ENCODE results near the gene OTOF.
A peak's percentile ranks its signal among the peaks of the same experiment; 100 is the strongest.

OTOF gene

DNA sequence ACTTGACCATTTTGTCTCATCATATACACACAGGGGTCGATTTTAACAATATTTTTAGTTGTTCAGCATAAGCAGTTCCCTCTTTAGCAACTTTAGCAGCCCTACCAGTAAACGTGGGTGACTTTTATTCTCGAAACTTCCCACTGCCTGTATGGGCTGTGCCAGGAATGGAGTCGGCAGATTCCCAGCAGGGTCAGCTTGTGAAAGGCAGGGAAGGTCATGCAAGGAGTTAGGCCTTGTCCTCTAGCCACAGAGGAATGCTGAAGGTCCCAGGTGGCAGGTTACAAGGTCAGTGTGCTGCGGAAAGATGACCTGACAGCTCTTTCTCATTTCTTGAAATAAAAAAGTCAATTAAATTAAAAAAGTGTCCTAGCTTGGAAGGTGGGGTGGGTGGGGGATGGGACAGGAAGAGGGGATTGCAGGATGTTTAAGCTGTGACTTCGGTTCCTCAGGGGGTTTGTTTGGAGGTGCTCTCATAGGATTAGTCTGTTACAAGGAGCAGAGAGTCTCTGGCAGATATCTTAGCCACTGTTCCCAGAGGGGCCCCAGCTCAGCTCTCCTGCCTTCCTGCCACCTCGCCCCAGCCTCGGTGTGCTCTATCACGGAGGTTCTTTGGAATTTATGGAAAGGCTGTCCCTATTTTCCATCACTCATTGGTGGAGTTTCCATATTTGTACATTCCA is 54.8 kb downstream of the OTOF start:
- Histone ChIP-seq H3K9me3 (replicated peaks in 1 of 11) (no peaks in the 10 kb centered on the region), H3K36me3 (no peaks in the 10 kb centered on the region), H3K27ac (no peak overlapping the region), H3K4me1 (peaks cover 0 to 9% (median 3%) of the 10 kb centered on the region in 10 experiments; a peak in 4 of 20 replicates), H3K4me2 (peak overlapping the region in 7 of 11 experiments; percentile 3 to 25 (median 12); a peak in 4 of 22 replicates), H3K4me3 (no peak overlapping the region), H3K9ac (no peak overlapping the region), H3K27me3 (no peaks in the 10 kb centered on the region), H4K20me1 (no peaks in the 10 kb centered on the region)
- no peak for TF ChIP-seq Cebpa-rat (IDR thresholded peaks at IDR 0.05)

DNA sequence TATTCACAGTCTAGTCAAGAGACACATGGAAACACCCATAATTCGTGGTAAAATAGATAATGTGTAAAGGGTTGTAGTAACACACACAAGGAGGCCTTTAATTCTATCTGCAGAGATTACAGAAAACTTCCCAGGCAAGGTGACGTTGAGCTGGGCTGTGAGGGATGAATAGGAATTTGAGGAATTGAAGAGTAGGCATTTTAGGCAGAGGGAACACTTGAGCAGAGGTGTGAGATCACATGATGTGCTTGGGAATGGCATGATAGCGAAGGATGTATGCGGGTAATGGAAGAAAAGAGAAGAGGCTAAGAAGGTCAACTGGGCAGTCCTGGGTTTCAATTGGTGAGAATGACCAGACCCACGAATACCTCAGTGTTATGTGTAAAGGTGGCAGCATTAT is 56.0 kb downstream of the OTOF start:
- Histone ChIP-seq H3K27ac (no peak overlapping the region), H3K4me3 (no peak overlapping the region), H3K36me3 (no peaks in the 10 kb centered on the region), H3K9me3 (replicated peaks in 1 of 11) (no peaks in the 10 kb centered on the region), H4K20me1 (no peaks in the 10 kb centered on the region), H3K9ac (no peak overlapping the region), H3K4me2 (no peak overlapping the region), H3K4me1 (peaks cover 0 to 9% (median 3%) of the 10 kb centered on the region in 10 experiments; a peak in 4 of 20 replicates), H3K27me3 (no peaks in the 10 kb centered on the region)
- TF ChIP-seq Cebpa-rat (IDR thresholded peaks at IDR 0.05), result no peak

DNA sequence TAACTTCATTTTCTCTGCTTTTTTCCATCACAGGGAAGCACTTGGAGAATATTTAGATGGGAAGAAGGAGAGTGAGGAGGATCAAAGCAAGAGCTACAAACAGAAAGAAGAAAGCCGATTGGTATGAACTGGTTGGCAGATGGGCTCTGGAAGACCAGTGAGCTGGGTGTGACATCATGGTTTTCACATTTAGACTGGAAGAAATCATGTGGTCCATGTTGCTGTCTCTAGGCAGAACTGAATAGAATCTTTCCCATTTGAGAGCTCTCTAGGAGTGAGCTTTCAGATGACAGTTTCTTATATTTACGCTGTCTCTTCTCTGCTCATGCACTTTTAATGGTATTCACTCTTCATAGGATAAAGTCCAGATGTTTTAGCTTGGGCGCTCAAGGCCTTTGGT is 63.6 kb downstream of the OTOF start:
- no peaks in the 10 kb centered on the region for H3K36me3 ChIP-seq
- H3K9ac ChIP-seq, result no peak overlapping the region
- peaks cover 0 to 6% (median 0%) of the 10 kb centered on the region in 10 experiments; a peak in 1 of 20 replicates for H3K4me1 ChIP-seq
- H3K4me3 ChIP-seq, result no peak overlapping the region
- H3K4me2 ChIP-seq, result no peak overlapping the region
- no peaks in the 10 kb centered on the region for H3K9me3 ChIP-seq (replicated peaks in 1 of 11)
- TF ChIP-seq Cebpa-rat (IDR thresholded peaks at IDR 0.05), result no peak
- H4K20me1 ChIP-seq, result no peaks in the 10 kb centered on the region
- H3K27ac ChIP-seq, result no peak overlapping the region
- H3K27me3 ChIP-seq, result no peaks in the 10 kb centered on the region

DNA sequence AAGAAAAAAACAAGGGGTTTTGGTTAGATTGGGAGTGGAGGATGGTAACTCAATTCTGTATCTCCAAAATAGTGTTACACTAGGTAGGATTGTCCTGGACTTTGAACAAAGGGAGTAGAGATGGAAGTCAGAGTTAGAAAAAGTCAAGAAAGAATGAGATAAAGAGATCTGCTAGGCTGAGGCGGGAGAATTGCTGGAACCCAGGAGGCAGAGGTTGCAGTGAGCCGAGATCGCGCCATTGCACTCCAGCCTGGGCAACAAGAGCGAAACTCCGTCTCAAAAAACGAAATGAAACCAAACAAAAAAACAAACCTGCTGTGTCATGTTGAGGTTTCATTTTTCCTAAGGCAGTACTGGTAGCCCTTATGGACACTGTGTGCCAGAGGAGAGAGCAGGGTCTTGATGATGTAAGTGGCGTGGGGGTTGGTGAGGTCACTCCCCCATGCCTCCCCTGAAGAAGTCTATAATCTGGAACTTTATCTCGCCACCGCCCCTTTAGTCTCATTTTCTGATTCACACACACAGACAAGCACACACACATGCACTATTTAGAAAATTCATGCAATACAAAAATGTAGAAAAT is 65.7 kb downstream of the OTOF start:
- Histone ChIP-seq H3K4me3 (no peak overlapping the region), H3K27me3 (no peaks in the 10 kb centered on the region), H3K36me3 (no peaks in the 10 kb centered on the region), H4K20me1 (no peaks in the 10 kb centered on the region), H3K9me3 (replicated peaks in 1 of 11) (no peaks in the 10 kb centered on the region), H3K4me1 (peaks cover 0 to 6% (median 0%) of the 10 kb centered on the region in 10 experiments; a peak in 1 of 20 replicates), H3K27ac (peak overlapping the region in 3 of 11 experiments; percentile 1 to 32 (median 25); a peak in 4 of 22 replicates), H3K4me2 (peak overlapping the region in 3 of 11 experiments; percentile 1 to 32 (median 12); a peak in 2 of 22 replicates), H3K9ac (no peak overlapping the region)
- TF ChIP-seq Cebpa-rat (IDR thresholded peaks at IDR 0.05), result no peak

DNA sequence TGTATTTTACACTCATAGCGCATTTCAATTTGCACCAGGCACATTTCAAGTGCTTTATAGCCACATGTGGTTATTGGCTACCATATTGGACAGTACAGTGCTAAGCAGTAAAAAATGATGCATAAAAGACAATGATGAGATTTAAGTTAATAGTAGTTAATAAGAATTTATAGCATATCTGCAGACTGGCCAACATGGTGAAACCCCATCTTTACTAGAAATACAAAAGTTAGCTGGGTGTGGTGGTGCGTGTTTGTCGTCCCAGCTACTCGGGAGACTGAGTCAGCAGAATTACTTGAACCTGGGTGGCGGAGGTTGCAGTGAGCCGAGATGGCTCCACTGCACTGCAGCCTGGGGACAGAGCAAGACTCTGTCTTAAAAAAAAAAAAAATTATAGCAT is 66.5 kb downstream of the OTOF start:
- no peak overlapping the region for H3K9ac ChIP-seq
- TF ChIP-seq Cebpa-rat (IDR thresholded peaks at IDR 0.05), result no peak
- H3K4me2 ChIP-seq, result no peak overlapping the region
- H3K36me3 ChIP-seq, result no peaks in the 10 kb centered on the region
- no peaks in the 10 kb centered on the region for H4K20me1 ChIP-seq
- H3K4me1 ChIP-seq, result peaks cover 0 to 6% (median 0%) of the 10 kb centered on the region in 10 experiments; a peak in 1 of 20 replicates
- H3K27me3 ChIP-seq, result no peaks in the 10 kb centered on the region
- no peaks in the 10 kb centered on the region for H3K9me3 ChIP-seq (replicated peaks in 1 of 11)
- no peak overlapping the region for H3K4me3 ChIP-seq
- H3K27ac ChIP-seq, result no peak overlapping the region; a peak in 1 of 22 replicates

DNA sequence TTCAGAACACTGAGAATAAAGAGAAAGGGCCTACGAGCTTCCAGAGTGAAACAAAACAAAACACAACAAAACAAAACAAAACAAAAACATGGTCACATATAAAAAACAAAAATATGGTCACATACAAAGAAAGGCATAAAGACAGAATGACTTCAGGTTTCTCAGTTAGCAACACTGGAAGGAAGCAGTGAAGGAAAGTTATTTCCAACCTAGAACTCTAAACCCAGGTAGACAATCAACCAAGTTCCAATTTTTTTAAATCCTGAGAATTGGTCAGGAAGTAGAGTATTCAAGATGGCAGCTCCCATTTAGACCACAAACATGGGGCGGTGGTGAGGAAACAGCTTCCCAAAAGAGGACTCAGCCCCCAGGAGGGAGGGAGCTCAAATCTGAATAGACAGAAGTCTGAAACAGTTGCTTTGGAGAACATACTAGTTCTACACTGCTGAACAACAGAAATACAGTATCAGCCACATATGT is 67.1 kb downstream of the OTOF start:
- Histone ChIP-seq H3K4me3 (no peak overlapping the region), H4K20me1 (no peaks in the 10 kb centered on the region), H3K9ac (no peak overlapping the region), H3K27me3 (no peaks in the 10 kb centered on the region), H3K4me1 (peaks cover 0 to 6% (median 0%) of the 10 kb centered on the region in 10 experiments; a peak in 1 of 20 replicates), H3K4me2 (no peak overlapping the region), H3K36me3 (no peaks in the 10 kb centered on the region), H3K9me3 (replicated peaks in 1 of 11) (no peaks in the 10 kb centered on the region), H3K27ac (no peak overlapping the region)
- no peak for TF ChIP-seq Cebpa-rat (IDR thresholded peaks at IDR 0.05)

DNA sequence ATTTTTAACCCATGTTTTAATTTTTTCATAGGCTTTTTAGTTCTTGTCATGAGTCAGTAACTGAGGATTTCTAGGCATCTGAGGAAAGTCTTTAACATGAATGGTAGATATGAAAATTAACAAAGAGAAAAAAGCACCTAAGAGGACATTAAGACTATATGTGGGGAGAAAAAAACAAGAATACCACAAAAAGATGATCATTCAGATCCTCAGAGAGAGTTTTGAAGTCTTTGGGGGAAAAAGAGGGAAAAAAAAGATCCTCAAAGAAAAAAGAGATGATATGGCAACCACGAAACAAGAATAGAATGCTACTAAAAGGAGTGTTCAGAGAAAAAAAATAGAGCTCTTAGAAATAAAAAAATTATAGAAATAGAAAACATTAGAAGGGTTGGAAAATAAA is 68.1 kb downstream of the OTOF start:
- Histone ChIP-seq H3K27ac (no peak overlapping the region), H3K4me1 (peaks cover 0 to 6% (median 0%) of the 10 kb centered on the region in 10 experiments; a peak in 1 of 20 replicates), H3K9me3 (replicated peaks in 1 of 11) (no peaks in the 10 kb centered on the region), H4K20me1 (no peaks in the 10 kb centered on the region), H3K36me3 (no peaks in the 10 kb centered on the region), H3K27me3 (no peaks in the 10 kb centered on the region), H3K4me3 (no peak overlapping the region), H3K4me2 (no peak overlapping the region), H3K9ac (no peak overlapping the region)
- TF ChIP-seq Cebpa-rat (IDR thresholded peaks at IDR 0.05), result no peak

DNA sequence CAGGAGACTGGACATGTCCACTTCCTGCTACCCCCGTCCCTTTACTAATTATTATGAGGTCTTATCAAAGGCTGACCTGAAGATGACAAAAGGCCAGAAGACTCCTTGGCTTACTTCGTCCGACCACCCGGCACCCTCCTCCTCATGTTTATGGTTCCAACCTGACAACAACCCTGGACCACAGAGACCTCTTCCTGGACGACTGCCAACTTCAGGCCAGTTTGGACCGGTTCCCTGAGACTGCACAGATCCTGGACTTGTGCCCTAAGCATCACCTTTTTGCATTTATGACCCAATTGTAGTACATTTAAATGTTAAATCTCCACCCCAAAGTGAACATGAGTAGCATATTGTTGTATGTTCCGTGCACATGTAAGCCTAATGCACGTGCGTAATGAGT is 70.4 kb downstream of the OTOF start:
- no peaks in the 10 kb centered on the region for H4K20me1 ChIP-seq
- H3K9me3 ChIP-seq (replicated peaks in 1 of 11), result no peaks in the 10 kb centered on the region
- H3K9ac ChIP-seq, result no peak overlapping the region
- H3K4me2 ChIP-seq, result no peak overlapping the region
- peaks cover 0 to 3% (median 0%) of the 10 kb centered on the region in 11 experiments; a peak in 2 of 22 replicates for H3K27me3 ChIP-seq
- no peak overlapping the region for H3K27ac ChIP-seq
- H3K4me3 ChIP-seq, result no peak overlapping the region
- no peaks in the 10 kb centered on the region for H3K36me3 ChIP-seq
- peaks cover 0 to 6% (median 0%) of the 10 kb centered on the region in 10 experiments; a peak in 1 of 20 replicates for H3K4me1 ChIP-seq
- TF ChIP-seq Cebpa-rat (IDR thresholded peaks at IDR 0.05), result no peak

Measured in BLaER1 treated with 17β-estradiol and CSF1 and Interleukin-3, amounts not matched to agents 10 nM and 100 nM (cell line).